Medulla oblongata (tissue), 1 donor: Measurements from ENCODE around the gene HMGCL.
"Not testable (repeated sequence)": the region's sequence is repeated elsewhere in the genome, so short reads cannot be mapped to it uniquely, and the experiment has no call there.

Experiments
- DNase-seq: peaks from one replicate; pipeline ENCODE4 v3.0.0-alpha.2; 2015; ENCODE audit errors: extremely low spot score

HMGCL gene

DNA sequence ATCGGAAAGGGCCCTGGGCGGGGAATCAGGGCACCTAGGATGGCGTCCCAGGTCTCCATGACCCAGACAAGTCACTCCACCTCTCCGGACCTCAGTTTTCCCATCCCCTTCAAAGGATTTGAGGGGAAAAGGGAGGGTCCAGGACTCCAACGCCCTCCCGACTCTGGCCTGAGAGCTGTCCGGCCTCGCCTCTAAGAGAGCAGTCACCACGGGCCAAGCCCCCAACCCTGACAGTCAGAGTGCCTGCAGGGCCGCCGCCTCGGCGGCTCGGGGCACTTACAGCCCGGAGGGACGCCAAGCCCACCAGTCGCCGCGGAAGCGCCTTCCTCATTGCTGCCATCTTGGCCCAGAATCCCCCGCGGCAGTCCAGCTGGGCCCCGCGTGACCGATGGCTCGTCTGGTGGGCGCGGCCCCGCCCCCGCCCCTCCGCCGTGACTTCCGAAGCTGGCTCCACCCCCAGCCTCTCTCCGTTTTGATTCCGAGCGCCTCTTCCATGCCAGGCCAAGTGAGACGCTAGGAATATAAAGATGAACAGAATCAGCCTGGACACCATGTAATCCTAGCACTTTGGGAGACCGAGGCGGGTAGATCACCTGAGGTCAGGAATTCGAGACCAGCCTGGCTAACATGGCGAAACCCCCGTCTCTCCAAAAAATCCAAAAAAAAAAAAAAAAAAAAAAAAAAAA is at the start of gene HMGCL:
TSS of gene HMGCL (minus strand) at position 354 of the 686 bp plus-strand sequence. CDS start at position 340, 14 bp downstream.
- peak; percentile 93 for DNase-seq

DNA sequence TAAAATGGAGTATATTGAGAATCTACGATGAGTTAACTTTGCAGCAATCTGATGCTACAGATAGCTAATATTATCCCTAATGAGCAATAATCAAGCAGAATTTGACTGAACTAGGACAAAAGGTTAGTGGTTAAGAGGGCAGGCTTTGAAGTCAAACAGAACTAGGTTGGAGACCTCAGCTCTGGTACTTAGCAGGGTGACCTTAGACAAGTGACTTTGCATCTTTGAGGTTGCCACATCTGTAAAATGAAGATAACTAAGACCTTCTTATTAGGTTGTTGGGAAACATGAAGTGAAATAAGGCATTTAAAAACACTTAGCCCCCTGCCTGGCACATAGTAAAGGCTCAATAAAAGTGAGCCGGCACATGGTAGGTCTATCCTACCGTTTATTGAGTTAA is 47.2 kb upstream of the HMGCL start:
- no peak for DNase-seq

DNA sequence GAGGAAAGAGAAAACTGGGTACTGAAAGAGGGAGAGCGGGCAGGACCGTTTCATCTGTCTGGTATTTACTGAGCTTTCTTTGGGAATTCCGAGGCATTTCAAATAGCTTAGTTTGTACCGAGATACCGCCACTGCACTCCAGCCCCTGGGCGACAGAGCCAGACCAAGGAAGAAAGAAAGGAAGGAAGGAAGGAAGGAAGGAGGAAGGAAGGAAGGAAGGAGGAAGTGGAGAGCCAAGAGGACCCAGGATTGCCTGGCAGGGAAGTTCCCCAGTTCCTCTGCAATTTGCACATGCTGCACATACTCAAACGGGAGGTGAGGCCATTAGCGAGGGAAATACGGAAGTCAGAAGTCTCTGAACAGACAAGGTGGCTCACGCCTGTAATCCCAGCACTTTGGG is 43.8 kb upstream of the HMGCL start:
- no peak for DNase-seq

DNA sequence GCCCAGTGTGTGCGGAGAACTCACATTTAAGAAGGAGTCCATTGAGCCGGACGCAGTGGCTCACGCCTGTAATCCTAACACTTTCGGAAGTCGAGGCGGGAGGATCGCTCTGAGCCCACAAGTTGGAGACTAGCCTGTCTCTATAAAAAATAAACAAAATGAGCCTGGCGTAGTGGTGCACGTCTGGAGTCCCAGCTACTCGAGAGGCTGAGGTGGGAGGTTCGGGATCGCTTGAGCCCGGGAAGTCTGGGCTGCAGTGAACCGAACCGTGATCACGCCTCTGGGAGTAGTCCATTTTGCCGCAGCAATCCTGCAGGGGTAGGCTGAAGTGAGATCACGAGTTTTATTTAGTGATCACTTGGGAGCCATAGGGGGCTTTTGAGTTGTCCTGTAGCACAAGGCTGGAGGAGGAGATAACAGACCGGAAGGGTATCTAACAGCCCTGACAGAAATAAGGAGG is 43.4 kb upstream of the HMGCL start:
- no peak for DNase-seq

DNA sequence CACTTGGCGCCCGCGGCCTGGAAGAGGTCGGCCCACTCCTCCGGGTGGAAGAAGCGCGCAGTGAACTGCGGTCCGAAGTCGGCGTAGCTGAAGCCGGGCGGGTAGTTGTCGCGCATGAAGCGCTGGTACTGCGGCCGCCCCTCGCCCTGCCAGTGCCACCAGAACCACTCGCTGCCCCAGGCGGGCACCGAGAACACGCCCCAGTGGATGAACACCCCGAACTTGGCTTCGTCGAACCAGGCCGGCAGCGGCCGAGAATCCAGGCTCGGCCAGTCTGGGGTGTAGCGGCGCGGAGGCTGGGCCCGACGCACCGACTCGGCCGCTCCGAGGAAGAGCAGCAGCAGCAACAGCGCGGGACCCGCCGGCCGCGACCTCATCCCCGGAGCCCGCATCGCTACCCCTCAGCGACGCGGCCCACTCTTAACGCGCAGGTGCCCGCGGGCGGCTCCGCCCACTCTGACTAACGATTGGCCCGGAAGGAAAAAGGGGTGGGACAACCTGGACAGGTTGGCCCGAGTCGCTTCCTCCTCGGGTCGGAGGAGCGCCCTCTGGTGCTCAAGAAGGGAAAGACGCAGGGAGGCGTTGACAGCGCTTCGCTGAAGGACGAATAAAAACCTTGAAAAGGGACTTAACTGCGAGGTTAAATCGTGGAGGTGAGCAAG is 42.8 kb upstream of the HMGCL start, which contains the start of gene FUCA1:
TSS of gene FUCA1 (minus strand) at position 396 of the 662 bp plus-strand sequence. CDS start at position 392, 4 bp downstream.
- peak; percentile 98 for DNase-seq

DNA sequence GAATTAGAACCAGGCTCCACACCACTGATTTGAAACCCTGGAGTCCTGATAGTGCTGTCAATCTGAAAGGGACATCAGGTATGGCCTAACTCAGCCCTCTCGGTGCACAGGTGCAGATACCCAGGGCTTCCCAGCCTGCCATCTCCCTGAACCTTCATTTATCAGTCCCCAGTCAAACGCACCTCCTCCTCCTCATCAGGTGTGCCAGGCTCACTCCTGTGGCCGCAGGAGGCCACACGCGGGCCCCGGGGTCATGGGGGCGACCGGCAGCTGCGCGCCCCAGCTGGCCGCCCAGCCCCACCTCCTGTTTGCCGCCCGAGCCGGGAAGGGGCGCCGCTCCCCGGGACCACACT is 42.3 kb upstream of the HMGCL start:
- DNase-seq: no peak

DNA sequence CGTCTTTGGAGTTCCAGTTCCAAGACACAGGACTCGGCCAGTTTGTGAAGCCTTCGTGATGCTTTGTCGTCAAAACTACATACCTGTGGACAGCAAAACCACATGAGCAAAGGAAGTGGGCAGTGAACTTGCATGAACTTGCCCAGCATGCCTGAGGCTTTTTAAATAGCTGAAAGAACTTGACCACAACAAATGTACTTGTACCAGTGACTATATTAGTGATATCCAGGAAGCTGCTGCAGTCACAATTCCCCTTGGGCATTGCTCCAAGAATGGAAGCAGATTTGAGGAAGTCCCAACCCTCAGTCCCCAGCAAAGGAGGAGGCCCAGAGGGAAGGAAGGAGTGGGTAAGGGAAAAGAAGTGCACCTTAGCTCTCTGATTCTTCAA is 40.3 kb upstream of the HMGCL start:
- DNase-seq: peak; percentile 53

DNA sequence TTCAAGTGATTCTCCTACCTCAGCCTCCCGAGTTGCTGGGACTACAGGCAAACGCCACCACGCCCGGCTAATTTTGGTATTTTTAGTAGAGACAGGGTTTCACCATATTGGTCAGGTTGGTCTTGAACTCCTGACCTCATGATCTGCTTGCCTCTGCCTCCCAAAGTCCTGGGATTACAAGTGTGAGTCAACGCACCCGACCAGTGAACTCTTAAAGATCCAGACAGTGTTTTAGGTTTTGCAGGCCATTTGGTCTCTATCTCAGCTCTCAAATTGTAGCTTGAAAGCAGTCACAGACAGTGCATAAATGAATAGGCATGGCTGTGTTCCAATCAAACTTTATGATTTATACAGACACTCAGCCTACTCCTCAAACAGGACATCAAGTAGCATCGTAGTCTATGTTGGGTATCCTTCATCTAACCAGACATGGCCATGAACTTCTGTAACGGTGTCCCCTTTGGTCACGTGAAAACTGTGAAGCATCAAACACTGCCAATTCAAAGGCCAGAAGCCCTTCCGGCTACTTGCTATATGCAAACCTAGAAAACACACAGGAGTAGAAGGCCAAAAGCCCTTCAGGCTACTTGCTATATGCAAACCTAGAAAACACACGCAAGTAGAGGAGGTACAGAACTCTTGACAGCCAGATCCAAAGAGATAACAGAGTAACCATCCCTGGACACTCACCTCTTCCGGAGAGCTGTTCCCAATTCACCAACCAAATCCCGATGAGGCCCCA is 39.7 kb upstream of the HMGCL start:
- no peak for DNase-seq

DNA sequence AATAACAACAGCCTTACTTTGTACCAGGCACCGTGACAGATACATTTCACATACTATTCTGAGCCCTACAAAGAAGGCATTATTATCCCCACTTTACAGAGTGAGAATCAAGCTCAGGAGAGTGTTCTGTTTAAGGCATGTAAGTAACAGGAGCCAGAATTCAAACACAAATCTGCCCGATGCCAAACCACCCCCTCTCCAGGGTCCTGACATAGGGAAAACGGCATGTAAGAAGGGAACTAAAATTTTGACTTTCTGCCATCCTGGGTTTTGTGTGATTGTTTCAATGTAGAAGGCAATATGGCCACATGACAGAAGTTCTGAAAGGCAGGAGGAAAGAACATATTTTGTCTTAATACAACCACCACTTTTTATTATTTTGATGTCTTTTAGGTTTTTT is 37.4 kb upstream of the HMGCL start:
- no peak for DNase-seq

DNA sequence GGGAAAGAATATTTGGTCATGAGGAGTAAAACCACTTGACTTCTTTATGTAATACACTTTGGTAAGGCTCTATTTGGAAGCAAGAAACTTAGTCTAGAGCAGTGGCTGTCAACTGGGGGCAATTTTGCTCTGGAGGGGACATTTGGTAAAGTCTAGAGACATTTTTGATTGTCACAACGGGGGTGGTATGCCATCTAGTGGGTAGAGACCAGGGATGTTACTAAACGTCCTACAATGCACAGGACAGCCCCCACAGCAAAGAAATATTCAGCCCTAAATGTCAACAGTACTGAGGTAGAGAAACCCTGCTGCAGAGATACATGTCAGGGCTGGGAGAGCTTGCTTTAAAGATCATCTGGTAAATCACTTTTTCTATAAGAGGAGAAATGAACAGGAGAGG is 29.3 kb upstream of the HMGCL start:
- DNase-seq: peak; percentile 31

DNA sequence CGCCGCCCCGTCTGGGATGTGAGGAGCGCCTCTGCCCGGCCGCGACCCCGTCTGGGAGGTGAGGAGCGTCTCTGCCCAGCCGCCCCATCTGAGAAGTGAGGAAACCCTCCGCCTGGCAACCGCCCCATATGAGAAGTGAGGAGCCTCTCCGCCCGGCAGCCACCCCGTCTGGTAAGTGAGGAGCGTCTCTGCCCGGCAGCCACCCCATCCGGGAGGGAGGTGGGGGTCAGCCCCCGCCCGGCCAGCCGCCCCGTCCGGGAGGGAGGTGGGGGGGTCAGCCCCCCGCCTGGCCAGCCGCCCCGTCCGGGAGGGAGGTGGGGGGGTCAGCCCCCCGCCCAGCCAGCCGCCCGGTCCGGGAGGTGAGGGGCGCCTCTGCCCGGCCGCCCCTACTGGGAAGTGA is 27.9 kb upstream of the HMGCL start:
- DNase-seq: not testable (repeated sequence)

DNA sequence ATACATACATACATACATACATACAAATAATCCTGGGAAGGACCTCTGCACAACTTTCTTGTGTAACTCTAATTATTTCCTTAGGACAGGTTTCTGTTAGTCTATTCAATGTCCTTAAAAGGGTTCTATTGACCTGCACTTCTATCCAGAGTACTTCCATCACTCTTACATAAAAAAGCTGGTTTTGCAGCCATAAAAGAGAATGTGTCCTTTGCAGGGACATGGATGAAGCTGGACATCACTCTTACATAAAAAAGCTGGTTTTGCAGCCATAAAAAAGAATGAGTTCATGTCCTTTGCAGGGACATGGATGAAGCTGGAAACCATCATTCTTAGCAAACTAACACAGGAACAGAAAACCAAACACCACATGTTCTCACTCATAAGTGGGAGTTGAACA is 26.2 kb upstream of the HMGCL start:
- not testable (repeated sequence) for DNase-seq

DNA sequence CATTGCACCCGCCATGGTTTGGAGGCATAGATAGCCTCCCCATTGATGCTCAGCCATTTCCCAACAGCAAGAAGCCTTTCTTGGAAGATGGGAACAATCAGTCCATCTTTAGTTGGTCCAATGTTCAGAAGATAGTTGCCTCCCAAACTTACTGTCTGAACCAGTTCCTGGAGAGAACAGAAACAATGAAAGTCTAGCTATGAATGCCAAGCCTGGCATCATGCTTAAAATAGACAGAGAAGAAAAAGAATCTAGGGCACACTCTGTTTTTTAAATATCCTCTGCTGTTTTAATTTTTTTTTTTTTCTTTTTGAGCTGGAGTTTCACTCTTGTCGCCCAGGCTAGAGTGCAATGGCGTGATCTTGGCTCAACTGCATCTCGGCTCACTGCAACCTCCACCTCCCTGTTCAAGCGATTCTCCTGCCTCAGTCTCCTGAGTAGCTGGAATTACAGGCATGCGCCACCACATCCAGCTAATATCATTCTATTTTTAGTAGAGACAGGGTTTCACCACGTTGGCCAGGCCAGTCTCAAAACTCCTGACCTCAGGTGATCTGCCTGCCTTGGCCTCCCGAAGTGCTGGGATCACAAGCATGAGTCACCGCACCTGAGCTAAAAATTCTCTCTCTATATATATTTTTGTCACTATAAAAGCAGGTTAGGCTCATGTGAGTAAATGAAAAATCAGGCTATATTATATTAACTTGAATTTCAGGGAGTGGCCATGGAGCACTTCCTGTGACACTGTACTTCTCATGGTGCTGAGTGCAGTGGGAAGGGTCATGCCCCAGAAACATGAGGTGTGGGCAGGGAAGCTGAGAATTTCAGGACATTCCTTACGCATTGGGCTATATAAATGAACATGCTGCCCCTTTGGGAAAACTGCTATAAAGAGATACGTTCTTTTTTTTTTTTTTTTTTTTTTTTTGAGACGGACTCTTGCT is 23.7 kb upstream of the HMGCL start:
- no peak for DNase-seq

DNA sequence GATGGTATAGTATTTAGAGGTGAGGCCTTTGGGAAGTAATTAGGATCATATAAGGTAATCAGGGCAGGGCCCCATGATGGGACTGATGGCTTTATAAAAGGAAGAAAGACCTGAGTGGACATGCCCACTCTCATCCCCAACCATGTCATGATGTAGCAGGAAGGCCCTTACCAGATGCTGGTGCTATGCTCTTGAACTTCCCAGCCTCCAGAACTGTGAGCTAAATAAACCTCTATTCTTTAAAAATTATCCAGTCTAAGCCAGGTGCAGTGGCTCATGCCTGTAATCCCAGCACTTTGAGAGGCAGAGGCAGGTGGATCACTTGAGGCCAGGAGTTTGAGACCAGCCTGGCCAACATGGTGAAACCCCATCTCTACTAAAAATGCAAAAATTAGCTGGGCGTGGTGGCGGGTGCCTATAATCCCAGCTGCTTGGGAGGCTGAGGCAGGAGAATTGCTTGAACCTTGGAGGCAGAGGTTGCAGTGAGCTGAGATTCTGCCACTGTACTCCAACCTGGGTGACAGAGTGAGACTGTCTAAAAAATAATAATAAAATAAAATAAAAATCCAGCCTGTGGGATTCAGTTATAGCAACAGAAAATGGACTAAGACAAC is 22.4 kb upstream of the HMGCL start:
- not testable (repeated sequence) for DNase-seq

DNA sequence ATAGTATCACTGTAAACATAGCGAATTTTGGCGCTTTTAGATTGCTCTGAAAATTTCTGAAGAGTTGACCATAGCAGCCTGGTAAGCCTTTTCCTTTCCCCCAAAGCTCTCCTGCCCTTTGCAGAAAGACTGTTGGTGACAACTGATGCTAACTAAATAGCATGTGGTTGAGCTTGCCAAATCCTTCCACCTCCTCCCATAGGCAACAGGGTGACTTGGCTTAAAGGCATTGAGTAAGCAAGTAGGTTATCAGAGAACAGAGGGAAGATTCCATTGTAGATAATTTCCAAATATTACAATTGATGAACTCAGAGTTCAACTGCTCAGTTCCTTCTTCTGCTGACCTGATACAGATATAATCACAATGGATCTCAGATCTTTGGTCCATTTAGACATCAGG is 19.9 kb upstream of the HMGCL start:
- no peak for DNase-seq

DNA sequence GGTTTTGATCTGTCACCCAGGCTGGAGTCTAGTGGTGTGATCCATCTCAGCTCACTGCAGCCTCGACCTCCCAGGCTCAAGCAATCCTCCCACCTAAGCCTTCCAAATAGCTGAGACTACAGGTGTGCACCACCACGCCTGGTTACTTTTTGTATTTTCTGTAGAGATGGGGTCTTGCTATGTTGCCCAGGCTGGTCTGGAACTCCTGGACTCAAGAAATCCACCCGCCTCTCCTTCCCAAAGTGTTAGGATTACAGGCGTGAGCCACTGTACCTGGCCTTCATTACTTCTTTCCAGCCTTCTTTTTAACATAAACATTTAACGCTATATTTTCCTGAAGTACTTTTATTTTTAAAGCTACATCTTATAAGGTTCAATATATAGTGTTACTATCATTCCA is 18.4 kb upstream of the HMGCL start:
- DNase-seq: no peak

DNA sequence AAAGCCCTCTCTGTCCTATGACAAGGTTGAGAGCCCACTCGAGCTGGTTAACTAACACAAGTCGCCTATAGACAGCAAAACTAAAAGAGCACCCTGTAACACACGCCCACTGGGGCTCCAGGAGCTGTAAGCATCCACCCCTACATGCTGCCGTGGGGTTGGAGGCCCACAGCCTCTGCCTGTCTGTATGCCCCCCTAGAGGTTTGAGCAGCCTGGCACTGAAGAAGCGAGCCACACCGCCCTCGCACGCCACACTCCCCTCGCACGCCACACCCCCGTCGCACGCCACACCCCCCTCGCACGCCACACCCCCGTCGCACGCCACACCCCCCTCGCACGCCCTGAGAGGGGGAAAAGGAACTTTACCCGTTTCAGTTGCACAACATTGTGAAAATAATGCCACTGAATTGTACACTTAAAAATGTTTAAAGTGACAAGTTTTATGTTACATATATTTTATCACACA is 13.2 kb upstream of the HMGCL start:
- DNase-seq: no peak

DNA sequence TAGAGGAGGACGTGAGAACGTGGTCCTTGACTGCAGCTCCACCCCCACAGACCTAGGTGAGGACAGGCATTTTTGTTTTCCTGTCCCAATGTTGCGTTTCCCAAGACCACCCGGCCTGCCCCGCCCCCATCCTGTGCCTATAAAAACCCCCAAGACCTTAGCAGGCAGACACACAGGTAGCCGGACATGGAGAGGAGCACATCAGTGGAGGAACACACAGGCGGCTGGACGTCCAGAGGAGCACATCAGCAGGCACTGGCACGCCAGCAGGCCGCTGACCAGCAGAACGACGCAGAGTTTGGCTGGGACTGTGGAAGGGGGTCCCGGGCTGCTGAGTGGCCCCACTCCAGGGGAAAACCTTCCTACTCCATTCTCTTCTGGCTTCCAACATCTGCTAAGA is 12.7 kb upstream of the HMGCL start:
- no peak for DNase-seq

DNA sequence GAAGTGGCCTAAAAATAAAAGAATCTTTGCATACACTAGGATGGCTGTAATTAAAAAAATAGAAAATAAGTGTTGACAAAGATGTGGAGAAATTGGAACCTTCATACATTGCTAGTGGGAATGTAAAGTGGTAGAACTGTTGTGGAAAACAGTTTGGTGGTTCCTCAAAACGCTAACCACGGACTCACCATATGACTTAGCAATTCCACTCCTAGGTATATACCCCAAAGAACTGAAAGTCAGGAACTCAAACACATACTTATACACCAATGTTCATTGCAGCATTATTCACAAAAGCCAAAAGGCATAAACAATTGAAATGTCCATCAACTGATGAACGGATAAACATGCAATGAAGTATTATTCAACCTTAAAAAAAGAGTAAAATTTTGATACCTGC is 10.8 kb upstream of the HMGCL start:
- DNase-seq: no peak

DNA sequence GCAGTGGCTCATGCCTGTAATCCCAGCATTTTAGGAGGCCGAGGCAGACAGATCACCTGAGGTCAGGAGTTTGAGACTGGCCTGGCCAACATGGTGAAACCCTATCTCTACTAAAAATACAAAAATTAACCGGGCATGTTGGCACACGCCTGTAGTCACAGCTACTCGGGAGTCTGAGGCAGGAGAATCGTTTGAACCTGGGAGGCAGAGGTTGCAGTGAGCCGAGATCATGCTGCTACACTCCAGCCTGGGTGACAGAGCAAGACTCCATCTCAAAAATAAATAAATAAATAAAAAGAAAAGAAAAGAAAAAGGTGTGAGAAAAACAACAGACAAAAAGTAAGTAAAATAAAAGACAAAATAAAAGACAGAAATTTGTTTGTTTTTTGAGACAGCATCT is 8.9 kb upstream of the HMGCL start:
- DNase-seq: not testable (repeated sequence)

DNA sequence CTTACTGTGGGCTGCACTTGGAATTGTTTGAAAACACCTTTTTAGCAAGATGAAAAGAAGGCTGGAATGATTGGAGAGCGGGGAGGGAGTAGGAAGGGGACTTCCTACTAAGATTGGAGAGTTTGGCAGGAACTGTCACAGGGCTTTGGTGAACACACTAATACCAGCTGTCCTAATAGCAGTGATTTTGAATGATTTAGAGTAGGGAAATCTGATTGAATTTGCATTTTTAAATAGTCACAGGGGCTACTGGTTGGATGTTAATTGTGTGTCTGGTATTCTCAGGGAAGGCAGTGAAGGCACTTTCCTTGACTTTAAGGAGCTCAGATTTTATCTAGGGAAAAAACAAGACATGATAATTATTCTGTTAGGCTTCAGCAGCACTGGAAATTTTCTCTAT is 2.5 kb upstream of the HMGCL start:
- DNase-seq: no peak
